Epithelial cell of prostate (primary cell): Measurements from ENCODE around the gene SLC25A33.
"Not testable (repeated sequence)": the region's sequence is repeated elsewhere in the genome, so short reads cannot be mapped to it uniquely, and the experiment has no call there.

Experiments
- DNase-seq: peaks from one replicate; pipeline ENCODE4 v3.0.0-alpha.2; 2011; ENCODE audit warnings: low read depth, low spot score
- H3K27ac ChIP-seq: fragments of 450-650 bp; 2 replicates; pipeline ENCODE4 v1.5.1; 2017; ENCODE audit warnings: mild to moderate bottlenecking

Gene SLC25A33

GRCh38 chr1:9539165-9539828, at the start of gene SLC25A33:
Gene SLC25A33 (plus strand): TSS chr1:9539465. CDS start chr1:9539692, 227 bp downstream.
- peak within 1 kb of the TSS; percentile 64 for H3K27ac ChIP-seq
- DNase-seq, result peak; percentile 73

GRCh38 chr1:9490605-9491339, 48.5 kb upstream of the SLC25A33 start:
- no peak overlapping the region for H3K27ac ChIP-seq
- DNase-seq, result peak; percentile 14

- no peak overlapping the region for H3K27ac ChIP-seq
- DNase-seq, result no peak
These were observed 45.9 kb upstream of the SLC25A33 start for GRCh38 chr1:9493326-9493725.

- no peak for DNase-seq
- H3K27ac ChIP-seq, result no peak overlapping the region
These were observed 44.1 kb upstream of the SLC25A33 start for GRCh38 chr1:9494936-9495758.

GRCh38 chr1:9495854-9496374, 43.4 kb upstream of the SLC25A33 start:
- no peak overlapping the region for H3K27ac ChIP-seq
- no peak for DNase-seq

GRCh38 chr1:9500756-9501754, 38.2 kb upstream of the SLC25A33 start:
- DNase-seq, result no peak
- no peak overlapping the region for H3K27ac ChIP-seq

GRCh38 chr1:9503001-9503675, 36.1 kb upstream of the SLC25A33 start:
- no peak for DNase-seq
- no peak overlapping the region for H3K27ac ChIP-seq

GRCh38 chr1:9505143-9505542, 34.1 kb upstream of the SLC25A33 start:
- no peak for DNase-seq
- no peak overlapping the region for H3K27ac ChIP-seq

- H3K27ac ChIP-seq, result no peak overlapping the region
- DNase-seq, result no peak
These were observed 32.4 kb upstream of the SLC25A33 start for GRCh38 chr1:9506901-9507300.

- no peak overlapping the region for H3K27ac ChIP-seq
- DNase-seq, result no peak
These were observed 29.1 kb upstream of the SLC25A33 start for GRCh38 chr1:9510130-9510529.

- DNase-seq, result not testable (repeated sequence)
These were observed 23.7 kb upstream of the SLC25A33 start for GRCh38 chr1:9515550-9515949.

GRCh38 chr1:9518454-9518998, 20.7 kb upstream of the SLC25A33 start:
- no peak for DNase-seq

More at GRCh38 chr1:9515550-9515949, 23.7 kb upstream of the SLC25A33 start:
- H3K27ac ChIP-seq, result not testable (repeated sequence)

GRCh38 chr1:9520411-9520810, 18.9 kb upstream of the SLC25A33 start:
- DNase-seq, result no peak
- H3K27ac ChIP-seq, result no peak overlapping the region

More at GRCh38 chr1:9518454-9518998, 20.7 kb upstream of the SLC25A33 start:
- no peak overlapping the region for H3K27ac ChIP-seq

GRCh38 chr1:9529190-9529589, 10.1 kb upstream of the SLC25A33 start:
- no peak for DNase-seq
- no peak overlapping the region for H3K27ac ChIP-seq

GRCh38 chr1:9530320-9530719, 8.9 kb upstream of the SLC25A33 start:
- DNase-seq, result no peak

GRCh38 chr1:9534953-9535352, 4.3 kb upstream of the SLC25A33 start:
- H3K27ac ChIP-seq, result no peak overlapping the region
- DNase-seq, result no peak

More at GRCh38 chr1:9530320-9530719, 8.9 kb upstream of the SLC25A33 start:
- no peak overlapping the region for H3K27ac ChIP-seq

- DNase-seq, result no peak
- no peak overlapping the region for H3K27ac ChIP-seq
These were observed 3.0 kb upstream of the SLC25A33 start for GRCh38 chr1:9536301-9536700.

- H3K27ac ChIP-seq, result peak overlapping the region; percentile 64
- no peak for DNase-seq
These were observed 1.2 kb upstream of the SLC25A33 start for GRCh38 chr1:9537863-9538668.
